Fibroblast of the aortic adventitia (primary cell): ENCODE data around the gene USP54. TPM values are rescaled to one million over a fixed set of nuclear protein-coding genes. Genes with fewer than 3 reads are reported as not detected.
"Not testable (repeated sequence)": the region's sequence is repeated elsewhere in the genome, so short reads cannot be mapped to it uniquely, and the experiment has no call there.

Source experiments
- DNase-seq: peaks from one replicate; pipeline ENCODE4 v3.0.0-alpha.2; 2010; ENCODE audit warnings: low read depth
- H3K4me3 ChIP-seq: 2 replicates; pipeline ENCODE4 v1.5.1; 2011; ENCODE audit warnings: low read depth, mild to moderate bottlenecking, control low read depth, low read length, moderate library complexity
- total RNA-seq: library from RNA; depleted of rRNA; stranded (reverse); fragments of >200 nt; gene quantifications from 2 replicates; pipeline ENCODE4 v1.2.3, GENCODE V29; 2012; ENCODE audit warnings: low replicate concordance
- TF ChIP-seq, protein P1 (sequence below): IDR thresholded peaks from 2 replicates; pipeline ENCODE4 v1.5.1; 2011; ENCODE audit warnings: mild to moderate bottlenecking, low read length, control low read depth, inconsistent platforms; ENCODE audit not compliant: insufficient read depth

USP54 gene
- total RNA-seq, 1 donor, result 14.8 TPM

DNA sequence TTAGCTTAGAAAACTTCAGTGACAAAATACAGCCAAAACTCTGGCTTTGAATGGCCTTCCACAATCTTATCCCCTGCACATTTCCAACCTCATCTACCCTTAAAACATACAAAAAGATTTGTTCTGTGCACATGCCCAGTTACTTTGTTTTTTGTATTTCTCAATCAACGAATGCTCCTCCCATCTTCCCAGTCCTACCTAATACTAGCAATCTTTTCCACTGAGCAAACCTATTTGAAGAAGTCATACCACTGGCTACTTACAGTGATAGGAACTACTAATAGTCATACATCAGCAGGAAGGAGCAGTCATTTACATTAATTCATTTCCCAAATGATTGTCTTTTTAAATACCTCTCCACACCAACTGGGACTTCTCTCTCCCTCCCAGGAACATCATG is 2.5 kb downstream of the USP54 start:
- no peak overlapping the region for H3K4me3 ChIP-seq
- DNase-seq, result peak; percentile 62
- TF ChIP-seq, protein P1, sequence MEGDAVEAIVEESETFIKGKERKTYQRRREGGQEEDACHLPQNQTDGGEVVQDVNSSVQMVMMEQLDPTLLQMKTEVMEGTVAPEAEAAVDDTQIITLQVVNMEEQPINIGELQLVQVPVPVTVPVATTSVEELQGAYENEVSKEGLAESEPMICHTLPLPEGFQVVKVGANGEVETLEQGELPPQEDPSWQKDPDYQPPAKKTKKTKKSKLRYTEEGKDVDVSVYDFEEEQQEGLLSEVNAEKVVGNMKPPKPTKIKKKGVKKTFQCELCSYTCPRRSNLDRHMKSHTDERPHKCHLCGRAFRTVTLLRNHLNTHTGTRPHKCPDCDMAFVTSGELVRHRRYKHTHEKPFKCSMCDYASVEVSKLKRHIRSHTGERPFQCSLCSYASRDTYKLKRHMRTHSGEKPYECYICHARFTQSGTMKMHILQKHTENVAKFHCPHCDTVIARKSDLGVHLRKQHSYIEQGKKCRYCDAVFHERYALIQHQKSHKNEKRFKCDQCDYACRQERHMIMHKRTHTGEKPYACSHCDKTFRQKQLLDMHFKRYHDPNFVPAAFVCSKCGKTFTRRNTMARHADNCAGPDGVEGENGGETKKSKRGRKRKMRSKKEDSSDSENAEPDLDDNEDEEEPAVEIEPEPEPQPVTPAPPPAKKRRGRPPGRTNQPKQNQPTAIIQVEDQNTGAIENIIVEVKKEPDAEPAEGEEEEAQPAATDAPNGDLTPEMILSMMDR, result no peak

DNA sequence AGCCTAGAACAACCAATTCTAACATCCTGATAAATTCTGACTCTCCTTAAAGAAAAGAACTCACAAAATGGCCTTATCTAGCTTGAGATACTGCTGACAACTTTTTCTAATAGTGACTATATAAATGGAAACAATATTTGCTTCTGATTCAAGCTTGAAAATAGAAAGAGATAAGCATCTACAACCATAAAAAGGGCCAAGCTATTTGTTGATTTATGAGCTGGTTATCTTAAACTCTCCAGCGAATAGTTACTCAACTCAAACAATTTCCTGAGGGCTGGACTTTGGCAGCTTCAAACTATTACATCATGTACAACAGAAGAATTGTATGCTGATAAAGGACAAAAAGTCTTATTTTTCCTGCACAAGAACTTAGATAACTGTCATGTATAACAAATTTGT is 4.6 kb downstream of the USP54 start:
- TF ChIP-seq, protein P1, result no peak
- DNase-seq, result peak; percentile 96
- no peak overlapping the region for H3K4me3 ChIP-seq

DNA sequence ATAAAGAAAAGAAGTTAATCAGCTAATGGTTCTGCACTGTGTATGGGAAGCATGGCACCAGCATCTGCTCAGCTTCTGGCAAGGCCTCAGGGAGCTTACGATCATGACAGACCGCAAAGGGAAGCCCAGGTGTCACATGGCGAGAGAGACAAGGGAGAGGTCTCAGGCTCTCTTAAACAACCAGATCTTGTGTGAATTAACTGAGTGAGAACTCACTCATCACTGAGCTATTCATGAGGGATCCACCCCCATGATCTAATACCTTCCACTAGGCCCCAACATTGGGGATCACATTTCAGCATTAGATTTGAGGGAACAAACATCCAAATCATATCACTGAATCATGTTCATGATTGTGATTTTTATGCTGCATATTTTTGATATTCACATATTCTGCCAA is 5.8 kb downstream of the USP54 start:
- TF ChIP-seq, protein P1, result no peak
- no peak for DNase-seq
- H3K4me3 ChIP-seq, result no peak overlapping the region

DNA sequence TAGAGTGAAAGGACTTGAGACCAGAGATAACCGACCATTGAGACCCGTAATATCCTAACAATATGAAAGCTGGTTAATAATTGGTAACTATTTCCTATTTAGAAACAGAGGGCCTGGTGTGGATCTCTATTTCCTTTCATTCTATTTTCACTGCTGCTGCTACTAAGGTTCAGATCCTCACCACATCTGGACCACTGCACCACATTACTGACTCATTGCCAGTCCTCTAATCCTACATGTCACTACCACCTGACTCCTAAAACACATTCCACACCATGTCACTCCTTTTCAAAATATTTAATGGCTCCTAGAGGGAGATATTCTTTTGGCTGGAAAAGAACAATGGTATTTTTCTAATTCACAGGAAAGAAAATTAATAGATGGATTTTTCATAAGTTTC is 6.4 kb downstream of the USP54 start:
- H3K4me3 ChIP-seq, result no peak overlapping the region
- DNase-seq, result no peak
- TF ChIP-seq, protein P1, result no peak

DNA sequence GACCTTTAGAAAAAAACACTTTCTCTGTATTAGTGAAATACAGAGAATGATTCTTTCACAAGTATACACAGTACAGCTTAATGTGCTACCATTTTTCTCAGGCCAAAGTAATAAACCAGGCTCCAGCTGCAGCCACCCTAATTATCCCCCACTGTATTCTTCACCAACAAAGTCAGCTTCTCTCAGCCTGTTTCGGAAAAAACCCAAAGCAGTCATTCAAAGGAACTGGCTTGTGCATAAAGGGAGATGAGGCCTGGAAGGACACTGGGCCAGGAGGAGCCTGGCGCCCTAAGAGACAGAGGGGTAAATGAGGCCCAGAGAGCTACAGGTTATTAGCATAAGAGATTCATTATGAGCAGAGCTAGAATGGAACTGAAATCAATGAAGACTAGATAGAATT is 9.2 kb downstream of the USP54 start:
- TF ChIP-seq, protein P1, result no peak
- DNase-seq, result no peak

DNA sequence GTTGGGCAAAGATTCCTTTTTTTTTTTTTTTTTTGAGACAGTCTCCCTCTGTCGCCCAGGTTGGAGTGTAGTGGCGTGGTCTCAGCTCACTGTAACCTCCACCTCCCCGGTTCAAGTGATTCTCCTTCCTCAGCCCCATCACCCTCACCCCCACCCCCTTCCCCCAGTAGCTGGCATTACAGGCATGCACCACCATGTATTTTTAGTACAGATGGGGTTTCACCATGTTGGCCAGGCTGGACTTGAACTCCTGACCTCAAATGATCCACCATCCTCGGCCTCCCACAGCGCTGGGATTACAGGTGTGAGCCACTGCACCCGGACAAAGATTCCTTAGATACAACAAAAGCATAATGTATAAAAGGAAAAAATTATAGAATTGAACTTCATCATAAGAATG is 12.2 kb downstream of the USP54 start:
- not testable (repeated sequence) for H3K4me3 ChIP-seq, DNase-seq

More for the DNA sequence above, 9.2 kb downstream of the USP54 start:
- no peak overlapping the region for H3K4me3 ChIP-seq

DNA sequence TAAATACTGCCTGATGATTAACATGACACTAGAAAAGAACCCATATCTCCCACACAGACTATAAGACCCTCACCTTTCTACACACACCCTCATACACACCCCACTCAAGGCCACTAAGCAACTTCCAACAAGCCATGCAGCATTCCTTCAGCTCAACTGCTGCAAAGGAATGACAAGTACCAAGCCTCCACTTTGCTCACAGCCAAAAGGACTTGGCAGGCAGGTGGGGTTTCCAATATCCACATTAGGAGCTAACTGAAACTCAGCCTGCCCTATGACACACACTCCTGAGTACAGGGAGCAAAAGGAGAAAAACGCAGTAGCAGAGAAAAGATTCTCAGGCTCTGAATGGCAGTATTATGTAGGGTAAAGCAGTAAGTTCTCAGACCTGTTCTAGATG is 13.4 kb downstream of the USP54 start:
- no peak overlapping the region for H3K4me3 ChIP-seq
- TF ChIP-seq, protein P1, result no peak
- peak; percentile 83 for DNase-seq
